ENCODE results near the gene SORCS1.

The SORCS1 gene

GRCh38 chr10:106567629-106568028 lies 596.9 kb downstream of the SORCS1 start:
- DNase-seq: no peak

GRCh38 chr10:106566873-106567272 lies 597.6 kb downstream of the SORCS1 start:
- DNase-seq: no peak

- DNase-seq: no peak
These were observed 599.0 kb downstream of the SORCS1 start for GRCh38 chr10:106565546-106565945.

- DNase-seq: no peak
These were observed 601.1 kb downstream of the SORCS1 start for GRCh38 chr10:106563384-106563783.

- no peak for DNase-seq
These were observed 603.4 kb downstream of the SORCS1 start for GRCh38 chr10:106560925-106561640.

- no peak for DNase-seq
These were observed 605.1 kb downstream of the SORCS1 start for GRCh38 chr10:106559442-106559841.

- no peak for DNase-seq
These were observed 606.4 kb downstream of the SORCS1 start for GRCh38 chr10:106557951-106558733.

GRCh38 chr10:106557053-106557452 lies 607.5 kb downstream of the SORCS1 start:
- no peak for DNase-seq

GRCh38 chr10:106555599-106555998 lies 608.9 kb downstream of the SORCS1 start:
- DNase-seq: no peak

- DNase-seq: no peak
These were observed 612.9 kb downstream of the SORCS1 start for GRCh38 chr10:106551501-106552062.

GRCh38 chr10:106548832-106549231 lies 615.7 kb downstream of the SORCS1 start:
- no peak for DNase-seq

- DNase-seq: no peak
These were observed 617.4 kb downstream of the SORCS1 start for GRCh38 chr10:106547047-106547635.

- DNase-seq: no peak
These were observed 622.0 kb downstream of the SORCS1 start for GRCh38 chr10:106542461-106542860.

- DNase-seq: no peak
These were observed 623.9 kb downstream of the SORCS1 start for GRCh38 chr10:106540645-106541044.

GRCh38 chr10:106537866-106538265 lies 626.6 kb downstream of the SORCS1 start:
- DNase-seq: no peak

GRCh38 chr10:106535304-106535953 lies 629.1 kb downstream of the SORCS1 start:
- DNase-seq: no peak

GRCh38 chr10:106534441-106534840 lies 630.1 kb downstream of the SORCS1 start:
- no peak for DNase-seq

- no peak for DNase-seq
These were observed 635.8 kb downstream of the SORCS1 start for GRCh38 chr10:106528702-106529101.

- no peak for DNase-seq
These were observed 638.7 kb downstream of the SORCS1 start for GRCh38 chr10:106525835-106526234.
